GM12878 (cell line): ENCODE data around the gene GAPT. TPM values are rescaled to one million over a fixed set of nuclear protein-coding genes. Genes with fewer than 3 reads are reported as not detected.

Source experiments
- ATAC-seq: fragments of 200-7000 bp; cut with Tn5 transposase; 3 replicates; pipeline ENCODE4 v1.9.1; 2020; ENCODE audit warnings: mild to moderate bottlenecking, moderate library complexity
- BruUV-seq: library from RNA; stranded (reverse); fragments of 400-500 nt; replicated peaks from 2 replicates; lab custom pipeline; 2021; lab: Mats Ljungman, UMichigan
- CTCF ChIA-PET: fragments of 300-600 bp; sonication (Branson Sonifier 250); formaldehyde crosslinking; extraction: SDS; loops from one replicate; lab custom pipeline; 2021; ENCODE audit warnings: inconsistent platforms; lab: Yijun Ruan, JAX
- POLR2A ChIA-PET: fragments of 350-600 bp; formaldehyde crosslinking; extraction: SDS; loops from one replicate; lab custom pipeline; 2021; ENCODE audit warnings: inconsistent platforms; lab: Charles Lee
- RAD21 ChIA-PET: fragments of 300-600 bp; sonication (Branson Sonifier 250); formaldehyde crosslinking; loops from one replicate; lab custom pipeline; 2023; ENCODE audit warnings: antibody characterized with exemption; ENCODE audit not compliant: unreplicated experiment; lab: Charles Lee
- SMC1A ChIA-PET: fragments of 300-600 bp; sonication (Branson Sonifier 250); formaldehyde crosslinking; loops from one replicate; lab custom pipeline; 2023; ENCODE audit not compliant: unreplicated experiment, uncharacterized antibody; lab: Charles Lee
- DNase-seq: peaks from one replicate; pipeline ENCODE4 v3.0.0-alpha.2; 2011; ENCODE audit warnings: low read depth, low spot score
- FAIRE-seq: peaks from 3 replicates; lab custom pipeline; 2011; peaks lifted over from hg19 to GRCh38; lab: Jason Lieb, UNC
- H2AFZ ChIP-seq: 2 replicates; pipeline ENCODE4 v1.6.0; 2011; ENCODE audit warnings: low read depth, low read length, control low read depth; ENCODE audit not compliant: control insufficient read depth
- H3K27ac ChIP-seq: 2 replicates; pipeline ENCODE4 v1.5.1; 2011; ENCODE audit warnings: control low read depth; ENCODE audit not compliant: control insufficient read depth, insufficient read depth
- H3K27me3 ChIP-seq, 2 experiments: replicated peaks in 1 of 2; 2 replicates each; pipeline versions ENCODE4 v1.6.0 to v1.6.1; 2011; ENCODE audit warnings: low read length in 1 of 2; ENCODE audit not compliant: control insufficient read depth in 2 of 2, insufficient read depth in 2 of 2
- H3K36me3 ChIP-seq, 2 experiments: 2 replicates each; pipeline ENCODE4 v1.5.1; 2011; ENCODE audit warnings: low read length in 1 of 2; ENCODE audit not compliant: control insufficient read depth in 2 of 2, insufficient read depth in 2 of 2
- H3K4me1 ChIP-seq: 2 replicates; pipeline ENCODE4 v1.6.1; 2011; ENCODE audit warnings: mild to moderate bottlenecking, low read length, moderate library complexity, mixed read lengths; ENCODE audit not compliant: control insufficient read depth, insufficient read depth
- H3K4me2 ChIP-seq: 2 replicates; pipeline ENCODE4 v1.6.0; 2011; ENCODE audit warnings: control low read depth; ENCODE audit not compliant: control insufficient read depth, insufficient read depth
- H3K4me3 ChIP-seq: fragments of 200-600 bp; sonication (generic); 2 replicates; pipeline ENCODE4 v1.5.1; 2016
- H3K79me2 ChIP-seq: 2 replicates; pipeline ENCODE4 v1.6.0; 2011; ENCODE audit warnings: low read length; ENCODE audit not compliant: control insufficient read depth, insufficient read depth
- H3K9ac ChIP-seq: 2 replicates; pipeline ENCODE4 v1.8.0; 2011; ENCODE audit warnings: low read length, control low read depth, mixed read lengths; ENCODE audit not compliant: control insufficient read depth, insufficient read depth
- H3K9me3 ChIP-seq: replicated peaks from 3 replicates; pipeline ENCODE4 v1.5.1; 2011; ENCODE audit warnings: mild to moderate bottlenecking, low read length; ENCODE audit not compliant: control insufficient read depth, insufficient read depth
- H4K20me1 ChIP-seq: 2 replicates; pipeline ENCODE4 v1.6.0; 2011; ENCODE audit not compliant: control insufficient read depth, insufficient read depth
- ATF7 ChIP-seq: fragments of 450-650 bp; IDR thresholded peaks from 2 replicates; pipeline ENCODE4 v1.6.1; 2016; ENCODE audit warnings: low read depth, mild to moderate bottlenecking
- BCLAF1 ChIP-seq: fragments of 450-650 bp; IDR thresholded peaks from 2 replicates; pipeline ENCODE4 v1.6.1; 2017; ENCODE audit warnings: antibody characterized with exemption, mild to moderate bottlenecking, moderate library complexity
- CREB1 ChIP-seq: IDR thresholded peaks from 2 replicates; pipeline ENCODE4 v1.6.1; 2012; ENCODE audit warnings: low read depth, mild to moderate bottlenecking, inconsistent platforms
- HDGF ChIP-seq: fragments of 450-650 bp; IDR thresholded peaks from 2 replicates; pipeline ENCODE4 v1.6.1; 2016; ENCODE audit warnings: antibody characterized with exemption
- KAT2A ChIP-seq: conservative IDR thresholded peaks from 2 replicates; pipeline ENCODE4 v1.6.1; 2011; ENCODE audit warnings: low read depth, low read length; ENCODE audit not compliant: control insufficient read depth
- LARP7 ChIP-seq: fragments of 450-650 bp; IDR thresholded peaks from 2 replicates; pipeline ENCODE4 v1.6.1; 2017; ENCODE audit warnings: mild to moderate bottlenecking
- NFIC ChIP-seq: IDR thresholded peaks from 2 replicates; pipeline ENCODE4 v1.6.1; 2012; ENCODE audit warnings: low read depth, mild to moderate bottlenecking, inconsistent platforms, low read length, moderate library complexity
- NFYA ChIP-seq: IDR thresholded peaks from 2 replicates; pipeline ENCODE4 v1.6.1; 2011; ENCODE audit warnings: low read depth, mild to moderate bottlenecking, low read length, improper control_type of control experiment, borderline replicate concordance
- RELA ChIP-seq: fragments of 450-650 bp; IDR thresholded peaks from 2 replicates; pipeline ENCODE4 v1.8.0; 2014; ENCODE audit warnings: borderline replicate concordance; ENCODE audit not compliant: partially characterized antibody
- WRNIP1 ChIP-seq: IDR thresholded peaks from 2 replicates; pipeline ENCODE4 v1.6.1; 2011; ENCODE audit warnings: low read depth, low read length, improper control_type of control experiment, borderline replicate concordance
- WGBS: methylation state at CpG from one replicate; pipeline ENCODE4 v1.1.6; 2016; ENCODE audit warnings: low lambda C conversion rate; ENCODE audit not compliant: insufficient replicate concordance, insufficient coverage; ENCODE audit errors: missing lambda C conversion rate; 5-methylcytosine and 5-hydroxymethylcytosine counted together
- in situ Hi-C: fragments of 300-500 bp; cut with MboI; formaldehyde crosslinking; loops from 9 replicates; pipeline ENCODE4 v1.14.3; 2018; ENCODE audit warnings: mixed read lengths
- intact Hi-C: fragments of 100-400 bp; cut with micrococcal nuclease; formaldehyde crosslinking; loops from one replicate; pipeline ENCODE4 v1.14.2; 2022; ENCODE audit not compliant: unreplicated experiment
- polyA plus RNA-seq, 11 experiments: library from polyadenylated mRNA; depleted of rRNA in 4 of 11; unstranded in 6 of 11; stranded (reverse) in 5 of 11; fragments of >200 nt; fragmentation: Nextera tagmentation in 4 of 11; fragmentation: Illumina TruSeq in 1 of 11; extraction: Ambion mirVana in 4 of 11; extraction: Trizol in 1 of 11; gene quantifications; 1 replicate in 1 of 11; 2 replicates in 10 of 11; pipeline versions ENCODE4 v1.2.1 to v1.2.3, GENCODE V29; 2011 to 2016; ENCODE audit warnings: inconsistent platforms in 2 of 11, missing spikeins in 2 of 11, low read depth in 1 of 11
- total RNA-seq, 4 experiments: library from RNA; depleted of rRNA in 3 of 4; stranded (reverse); fragments of >200 nt in 3 of 4; fragmentation: Illumina TruSeq in 1 of 4; extraction: Trizol in 1 of 4; gene quantifications; 2 replicates each; pipeline versions ENCODE4 v1.2.1 to v1.2.3, GENCODE V29; 2013 to 2021

Gene GAPT
- total and polyA plus RNA-seq, 10 of the 15 experiments (the other 5 are each of a cell fraction or from before 2014, with no cell fraction given): 0.15 to 0.96 (median 0.57) TPM; not detected in 2

DNA sequence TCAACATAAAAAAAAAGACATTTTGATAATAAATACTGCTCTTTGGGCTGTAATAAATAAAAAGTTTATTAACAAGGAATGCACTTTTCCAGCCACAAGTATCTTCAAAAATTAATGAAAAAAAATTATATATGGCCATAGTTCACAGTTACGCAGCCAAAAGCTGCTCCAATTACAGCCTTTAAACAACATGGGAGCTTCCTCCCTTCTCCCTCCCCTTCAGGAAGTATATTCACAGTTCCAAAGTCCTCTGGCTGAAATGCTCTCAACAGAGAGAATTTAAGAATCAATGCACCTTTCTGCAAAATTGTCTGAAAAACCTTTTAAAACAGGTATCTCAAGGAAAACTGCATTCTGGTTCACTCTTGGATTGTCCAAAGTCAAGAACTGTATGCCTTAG, 37.2 kb upstream of the GAPT start (continued):
- TF ChIP-seq ATF7 (no peak), RELA (no peak), HDGF (no peak), CREB1 (no peak)

GRCh38 chr5:58455066-58455465, 36.2 kb upstream of the GAPT start:
- SMC1A ChIA-PET: no interaction called here
- Histone ChIP-seq H3K9me3 (no peaks in the 10 kb centered on the region), H3K4me1 (peaks cover 3% of the 10 kb centered on the region), H3K9ac (no peak overlapping the region), H3K36me3 (no peaks in the 10 kb centered on the region), H3K79me2 (no peaks in the 10 kb centered on the region), H3K27me3 (peaks cover 2 to 8% of the 10 kb centered on the region in 2 experiments; a peak in 3 of 4 replicates), H2AFZ (no peak overlapping the region), H4K20me1 (no peaks in the 10 kb centered on the region), H3K27ac (no peak overlapping the region), H3K4me3 (no peak overlapping the region), H3K4me2 (no peak overlapping the region)
- no peak for TF ChIP-seq KAT2A
- TF ChIP-seq BCLAF1: no peak
- TF ChIP-seq LARP7: no peak
- no peak for TF ChIP-seq WRNIP1
- no peak for TF ChIP-seq NFIC
- no peak for TF ChIP-seq NFYA
- FAIRE-seq: no peak
- in situ Hi-C loops: loop anchor here (5.0 to 25.0 kb wide), 4 partner anchors 673 to 1543 kb away; partner anchors contain the start of gene SETD9
- CTCF ChIA-PET: interaction anchor here (0.5 to 1.9 kb wide), 2 partner anchors 676 to 956 kb away, joined by 3 to 7 read pairs; no protein-coding TSS in a partner anchor
- no peak for ATAC-seq
- RAD21 ChIA-PET: no interaction called here
- 68% methylated on average over 5 of the region's 5 CpGs for WGBS
- POLR2A ChIA-PET: no interaction called here
- intact Hi-C loops: no loop called here
- BruUV-seq: no TSS peak
- no peak for DNase-seq
